HepG2 (cell line): Measurements from ENCODE around the gene SCG2. TPM values are rescaled to one million over a fixed set of nuclear protein-coding genes. Genes with fewer than 3 reads are reported as not detected.
"Not testable (repeated sequence)": the region's sequence is repeated elsewhere in the genome, so short reads cannot be mapped to it uniquely, and the experiment has no call there.

Source experiments
- ATAC-seq: fragments of 200-7000 bp; cut with Tn5 transposase; 3 replicates; pipeline ENCODE4 v1.9.1; 2020; ENCODE audit warnings: mild to moderate bottlenecking, moderate library complexity
- BruUV-seq: library from RNA; stranded (reverse); fragments of 400-500 nt; replicated peaks from 2 replicates; lab custom pipeline; 2021; lab: Mats Ljungman, UMichigan
- CTCF ChIA-PET: fragments of 300-600 bp; formaldehyde crosslinking; extraction: SDS; loops from one replicate; lab custom pipeline; 2021; ENCODE audit warnings: low total read pairs, inconsistent platforms, low intra/inter-chr PET ratio; lab: Yijun Ruan, JAX
- POLR2A ChIA-PET: fragments of 350-600 bp; sonication (Branson Sonifier 250); formaldehyde crosslinking; loops from one replicate; lab custom pipeline; 2020; ENCODE audit warnings: antibody characterized with exemption, inconsistent platforms; lab: Yijun Ruan, JAX
- DNase-seq: peaks from one replicate; pipeline ENCODE4 v3.0.0-alpha.2; 2015; ENCODE audit warnings: low spot score
- FAIRE-seq: peaks from 3 replicates; lab custom pipeline; 2011; peaks lifted over from hg19 to GRCh38; lab: Jason Lieb, UNC
- H2AFZ ChIP-seq: one replicate; pipeline ENCODE4 v1.6.1; 2011; ENCODE audit warnings: low read length, inconsistent platforms
- H3K27ac ChIP-seq: fragments of 300-600 bp; 3 replicates; pipeline ENCODE4 v1.8.0; 2011; ENCODE audit warnings: mixed run types, mild to moderate bottlenecking, mixed read lengths, low read length, inconsistent platforms; ENCODE audit not compliant: insufficient read depth; ENCODE audit errors: extremely low read length
- H3K27me3 ChIP-seq, 2 experiments: fragments of 200-600 bp in 1 of 2; 2 replicates in 1 of 2; 3 replicates in 1 of 2; pipeline versions ENCODE4 v1.6.0 to v1.8.0; 2011; ENCODE audit warnings: low read length in 2 of 2, mild to moderate bottlenecking in 2 of 2, moderate library complexity in 2 of 2, inconsistent platforms in 1 of 2; ENCODE audit not compliant: insufficient read depth in 2 of 2, control insufficient read depth in 1 of 2
- H3K36me3 ChIP-seq, 2 experiments: fragments of 200-600 bp in 1 of 2; replicated peaks in 1 of 2; 2 replicates in 1 of 2; 3 replicates in 1 of 2; pipeline versions ENCODE4 v1.5.1 to v1.8.0; 2011; ENCODE audit warnings: low read length in 2 of 2, inconsistent platforms in 1 of 2; ENCODE audit not compliant: insufficient read depth in 2 of 2, control insufficient read depth in 1 of 2
- H3K4me1 ChIP-seq: 2 replicates; pipeline ENCODE4 v1.5.1; 2012; ENCODE audit warnings: low read length, inconsistent platforms; ENCODE audit not compliant: insufficient read depth
- H3K4me2 ChIP-seq: 2 replicates; pipeline ENCODE4 v1.6.0; 2011; ENCODE audit warnings: low read depth, low read length, inconsistent platforms
- H3K4me3 ChIP-seq, 3 experiments: fragments of 200-600 bp in 1 of 3; sonication (generic), shearing (Covaris generic) in 1 of 3; replicated peaks in 1 of 3; 2 replicates each; pipeline ENCODE4 v1.5.1; 2011 to 2016; ENCODE audit warnings: low read length in 3 of 3, inconsistent platforms in 2 of 3, low read depth in 2 of 3, mild to moderate bottlenecking in 2 of 3, control low read depth in 1 of 3, mixed read lengths in 1 of 3; ENCODE audit not compliant: insufficient read depth in 1 of 3
- H3K79me2 ChIP-seq: one replicate; pipeline ENCODE4 v1.6.1; 2011; ENCODE audit warnings: low read length, inconsistent platforms; ENCODE audit not compliant: insufficient read depth
- H3K9ac ChIP-seq: 2 replicates; pipeline ENCODE4 v1.6.0; 2011; ENCODE audit warnings: mild to moderate bottlenecking, low read depth, low read length, inconsistent platforms; ENCODE audit not compliant: insufficient read depth
- H3K9me3 ChIP-seq: 2 replicates; pipeline ENCODE4 v1.5.1; 2012; ENCODE audit warnings: mild to moderate bottlenecking, low read length
- H4K20me1 ChIP-seq: 2 replicates; pipeline ENCODE4 v1.6.0; 2011; ENCODE audit warnings: inconsistent platforms, mild to moderate bottlenecking, low read length, moderate library complexity; ENCODE audit not compliant: insufficient read depth
- CREB1 ChIP-seq, 2 experiments: fragments of 450-650 bp in 1 of 2; IDR thresholded peaks; 2 replicates each; pipeline ENCODE4 v1.6.1; 2016 to 2017; ENCODE audit warnings: control low read depth in 1 of 2, mild to moderate bottlenecking in 1 of 2, missing compliant biosample characterization in 1 of 2, missing genetic modification characterization in 1 of 2
- IKZF1 ChIP-seq: fragments of 450-650 bp; IDR thresholded peaks from 2 replicates; pipeline ENCODE4 v1.7.1; 2016
- ZFP1 ChIP-seq: IDR thresholded peaks from 2 replicates; pipeline ENCODE4 v1.6.1; 2016
- ZNF124 ChIP-seq: sonication (generic); formaldehyde crosslinking; IDR thresholded peaks from 2 replicates; pipeline ENCODE4 v1.4.0; 2020; ENCODE audit warnings: missing genetic modification reagents
- WGBS: methylation state at CpG from one replicate; pipeline ENCODE4 v1.1.6; 2017; ENCODE audit warnings: low lambda C conversion rate; 5-methylcytosine and 5-hydroxymethylcytosine counted together
- in situ Hi-C: cut with HindIII; loops from 2 replicates; pipeline ENCODE4 v1.10.0; 2017; ENCODE audit warnings: low pct_unique_long_range_greater_than_20kb; ENCODE audit not compliant: extremely low pct_ligation_motif_present
- intact Hi-C: fragments of 100-400 bp; cut with micrococcal nuclease; formaldehyde crosslinking; loops from one replicate; pipeline ENCODE4 v1.10.0; 2022; ENCODE audit not compliant: unreplicated experiment
- polyA plus RNA-seq, 8 experiments: library from polyadenylated mRNA; depleted of rRNA in 3 of 8; stranded (reverse) in 7 of 8; unstranded in 1 of 8; fragments of >200 nt; fragmentation: Illumina TruSeq in 4 of 8; extraction: Trizol in 4 of 8; gene quantifications; 2 replicates each; pipeline versions ENCODE4 v1.2.1 to v1.2.3, GENCODE V29; 2011 to 2016; ENCODE audit warnings: low read depth in 4 of 8, missing spikeins in 1 of 8, mixed read lengths in 1 of 8; ENCODE audit not compliant: insufficient read depth in 1 of 8
- total RNA-seq, 5 experiments: library from RNA; depleted of rRNA; stranded (reverse); fragments of >200 nt; fragmentation: Illumina TruSeq; extraction: Trizol; gene quantifications; 2 replicates each; pipeline ENCODE4 v1.2.3, GENCODE V29; 2016; ENCODE audit warnings: low read depth in 1 of 5
- TF ChIP-seq, protein P1 (sequence below): sonication (generic); formaldehyde crosslinking; IDR thresholded peaks from 2 replicates; pipeline ENCODE4 v1.9.0; 2022; ENCODE audit warnings: low read depth, missing genetic modification reagents

SCG2 gene
- total and polyA plus RNA-seq, 2 of the 13 experiments (the other 11 are each of a cell fraction or from before 2014, with no cell fraction given), result not detected

DNA sequence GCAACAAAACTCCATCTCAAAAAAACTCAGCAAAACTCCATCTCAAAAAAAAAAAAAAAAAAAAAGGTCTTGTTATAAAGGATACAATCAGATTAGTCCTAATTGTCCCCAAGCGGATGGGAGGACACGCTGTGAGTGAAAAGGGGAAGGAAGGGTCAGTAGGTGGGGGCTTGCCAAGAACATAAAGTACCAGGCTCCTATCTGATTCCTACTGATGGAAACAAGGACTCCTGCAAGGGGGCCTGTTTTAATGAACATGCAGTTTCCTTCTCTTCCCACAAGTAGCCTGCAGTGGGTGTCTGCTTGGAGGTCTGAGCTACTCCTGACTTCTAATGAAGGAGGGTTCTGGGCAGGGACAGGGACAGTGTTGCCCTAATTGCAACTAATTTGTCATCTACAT is 7.9 kb downstream of the SCG2 start:
- CTCF ChIA-PET, result no interaction called here
- no TSS peak for BruUV-seq

DNA sequence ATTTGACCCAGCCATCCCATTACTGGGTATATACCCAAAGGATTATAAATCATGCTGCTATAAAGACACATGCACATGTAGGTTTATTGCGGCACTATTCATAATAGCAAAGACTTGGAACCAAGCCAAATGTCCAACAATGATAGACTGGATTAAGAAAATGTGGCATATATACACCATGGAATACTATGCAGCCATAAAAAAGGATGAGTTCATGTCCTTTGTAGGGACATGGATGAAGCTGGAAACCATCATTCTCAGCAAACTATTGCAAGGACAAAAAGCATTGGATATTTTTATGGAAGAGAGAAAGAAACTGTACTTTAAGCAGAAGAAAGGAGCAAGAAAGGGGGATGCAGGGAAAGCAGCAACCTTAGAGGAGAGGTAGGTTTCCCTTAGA is 9.5 kb downstream of the SCG2 start:
- DNase-seq, ATAC-seq, H3K27me3 ChIP-seq, H3K27ac ChIP-seq, H3K4me3 ChIP-seq, H2AFZ ChIP-seq, intact Hi-C loops, H3K79me2 ChIP-seq, H3K4me2 ChIP-seq, H3K4me1 ChIP-seq, POLR2A ChIA-PET, CTCF ChIA-PET, BruUV-seq, H3K36me3 ChIP-seq, H3K9me3 ChIP-seq, H4K20me1 ChIP-seq, in situ Hi-C loops, FAIRE-seq, H3K9ac ChIP-seq: not testable (repeated sequence)
- WGBS, result 21% methylated on average over 1 of the region's 1 CpG

More for the DNA sequence above, 7.9 kb downstream of the SCG2 start:
- FAIRE-seq (no peak), DNase-seq (no peak), ATAC-seq (no peak)
- intact Hi-C loops, result no loop called here
- Histone ChIP-seq H3K9me3 (no peaks in the 10 kb centered on the region), H3K27me3 (no peaks in the 10 kb centered on the region), H3K9ac (no peak overlapping the region), H3K4me3 (no peak overlapping the region), H3K27ac (no peak overlapping the region), H4K20me1 (no peaks in the 10 kb centered on the region), H3K36me3 (no peaks in the 10 kb centered on the region), H3K79me2 (no peaks in the 10 kb centered on the region), H2AFZ (no peak overlapping the region), H3K4me1 (no peaks in the 10 kb centered on the region), H3K4me2 (no peak overlapping the region)
- in situ Hi-C loops, result no loop called here
- TF ChIP-seq ZFP1 (CRISPR knock-in tag), result no peak
- POLR2A ChIA-PET, result no interaction called here
- 57% methylated on average over 2 of the region's 2 CpGs for WGBS

DNA sequence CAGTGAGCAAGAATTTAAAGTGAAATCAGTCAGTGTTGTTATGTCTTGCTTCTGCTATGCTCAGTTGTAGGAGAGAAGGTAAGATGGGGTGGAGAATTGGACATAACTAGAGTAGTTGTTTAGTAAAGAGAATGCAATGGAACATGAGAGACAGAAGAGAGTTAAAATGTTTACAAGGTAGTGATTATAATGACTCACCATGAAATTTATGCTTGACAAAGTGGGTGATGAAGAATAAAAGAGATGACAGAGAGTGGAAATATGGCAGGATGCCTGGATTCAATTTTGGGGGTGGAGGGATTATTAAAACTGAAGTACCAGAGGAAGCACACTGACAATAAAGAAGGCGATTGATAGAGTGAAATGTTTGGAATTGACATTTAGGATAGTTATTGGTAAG is 10.6 kb downstream of the SCG2 start:
- intact Hi-C loops, result no loop called here
- WGBS, result 2% methylated on average over 1 of the region's 1 CpG
- no peak overlapping the region for H3K4me3 ChIP-seq
- H3K36me3 ChIP-seq, result no peaks in the 10 kb centered on the region
- H3K27me3 ChIP-seq, result no peaks in the 10 kb centered on the region
- no TSS peak for BruUV-seq
- no peak for FAIRE-seq
- no peak for ATAC-seq
- no peaks in the 10 kb centered on the region for H3K4me1 ChIP-seq
- H3K9ac ChIP-seq, result no peak overlapping the region
- TF ChIP-seq CREB1 (IDR thresholded peaks at IDR 0.05), result no peak
- TF ChIP-seq CREB1 (CRISPR knock-in tag; IDR thresholded peaks at IDR 0.05), result no peak
- TF ChIP-seq, protein P1, sequence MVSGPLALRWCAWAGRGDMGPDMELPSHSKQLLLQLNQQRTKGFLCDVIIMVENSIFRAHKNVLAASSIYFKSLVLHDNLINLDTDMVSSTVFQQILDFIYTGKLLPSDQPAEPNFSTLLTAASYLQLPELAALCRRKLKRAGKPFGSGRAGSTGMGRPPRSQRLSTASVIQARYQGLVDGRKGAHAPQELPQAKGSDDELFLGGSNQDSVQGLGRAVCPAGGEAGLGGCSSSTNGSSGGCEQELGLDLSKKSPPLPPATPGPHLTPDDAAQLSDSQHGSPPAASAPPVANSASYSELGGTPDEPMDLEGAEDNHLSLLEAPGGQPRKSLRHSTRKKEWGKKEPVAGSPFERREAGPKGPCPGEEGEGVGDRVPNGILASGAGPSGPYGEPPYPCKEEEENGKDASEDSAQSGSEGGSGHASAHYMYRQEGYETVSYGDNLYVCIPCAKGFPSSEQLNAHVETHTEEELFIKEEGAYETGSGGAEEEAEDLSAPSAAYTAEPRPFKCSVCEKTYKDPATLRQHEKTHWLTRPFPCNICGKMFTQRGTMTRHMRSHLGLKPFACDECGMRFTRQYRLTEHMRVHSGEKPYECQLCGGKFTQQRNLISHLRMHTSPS (CRISPR knock-in tag), result no peak
- no peak for TF ChIP-seq IKZF1
- TF ChIP-seq ZNF124 (CRISPR knock-in tag), result no peak
- TF ChIP-seq, all 625 proteins: peak for 0
- H3K27ac ChIP-seq, result no peak overlapping the region
- no peak overlapping the region for H3K4me2 ChIP-seq
- ChIA-PET CTCF (no interaction called here), POLR2A (no interaction called here)
- no peak for DNase-seq
- H3K79me2 ChIP-seq, result no peaks in the 10 kb centered on the region
- no peaks in the 10 kb centered on the region for H3K9me3 ChIP-seq
- H2AFZ ChIP-seq, result no peak overlapping the region
- in situ Hi-C loops, result no loop called here
- no peaks in the 10 kb centered on the region for H4K20me1 ChIP-seq
